Skeletal muscle satellite cell (primary cell): ENCODE measurements around the gene RFC1. TPM values are rescaled to one million over a fixed set of nuclear protein-coding genes. Genes with fewer than 3 reads are reported as not detected.

Source experiments
- H3K27me3 ChIP-seq: 2 replicates; pipeline ENCODE4 v1.7.0; 2013; ENCODE audit warnings: low read length; ENCODE audit not compliant: control insufficient read depth, insufficient read depth
- H3K36me3 ChIP-seq: 2 replicates; pipeline ENCODE4 v1.7.0; 2013; ENCODE audit warnings: mild to moderate bottlenecking, control low read depth, low read length; ENCODE audit not compliant: insufficient read depth
- H3K4me1 ChIP-seq: 2 replicates; pipeline ENCODE4 v1.7.0; 2013; ENCODE audit warnings: low read length; ENCODE audit not compliant: control insufficient read depth, insufficient read depth
- H3K4me2 ChIP-seq: 2 replicates; pipeline ENCODE4 v1.7.0; 2013; ENCODE audit warnings: mild to moderate bottlenecking, low read length
- H3K4me3 ChIP-seq: 2 replicates; pipeline ENCODE4 v1.7.0; 2013; ENCODE audit warnings: low read length
- H3K9ac ChIP-seq: 2 replicates; pipeline ENCODE4 v1.7.0; 2013; ENCODE audit warnings: mild to moderate bottlenecking, low read depth, low read length, moderate library complexity
- H3K9me3 ChIP-seq: replicated peaks from 2 replicates; pipeline ENCODE4 v1.7.0; 2013; ENCODE audit warnings: mild to moderate bottlenecking, control low read depth, low read length
- small RNA-seq: library from RNA; depleted of rRNA; stranded (forward); fragments of <200 nt; gene quantifications from one replicate; pipeline ENCODE3, GENCODE V24; 2012

RFC1 gene

DNA sequence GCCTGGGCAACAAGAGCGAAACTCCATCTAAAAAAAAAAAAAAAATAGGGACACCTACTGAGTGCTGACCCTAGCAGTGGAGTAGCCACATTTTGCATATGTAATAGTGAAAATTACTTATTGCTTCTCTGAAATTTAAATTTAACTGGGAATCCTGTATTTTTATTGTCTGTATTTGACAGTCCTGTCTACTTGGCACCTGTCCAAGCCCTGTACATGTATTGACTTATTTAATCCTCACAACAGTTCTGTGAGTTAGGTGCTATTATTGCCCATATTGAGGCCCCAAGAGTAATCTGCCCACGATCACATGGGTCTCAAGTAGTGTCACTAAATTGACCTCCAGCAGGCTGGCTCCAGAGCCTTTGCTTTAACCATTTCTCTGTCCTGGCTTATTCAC lies 102.3 kb downstream of the RFC1 start:
- H3K9ac ChIP-seq, result no peak overlapping the region
- no peaks in the 10 kb centered on the region for H3K9me3 ChIP-seq
- no peak overlapping the region for H3K4me2 ChIP-seq
- peaks cover 2% of the 10 kb centered on the region for H3K36me3 ChIP-seq
- no peaks in the 10 kb centered on the region for H3K27me3 ChIP-seq
- peaks cover 9% of the 10 kb centered on the region for H3K4me1 ChIP-seq
- H3K4me3 ChIP-seq, result no peak overlapping the region

GRCh38 chr4:39259571-39260330 lies 106.4 kb downstream of the RFC1 start:
- peak overlapping the region; percentile 36 for H3K9ac ChIP-seq
- H3K36me3 ChIP-seq, result no peaks in the 10 kb centered on the region
- H3K4me2 ChIP-seq, result peak overlapping the region; percentile 4
- H3K27me3 ChIP-seq, result no peaks in the 10 kb centered on the region
- no peak overlapping the region for H3K4me3 ChIP-seq
- H3K4me1 ChIP-seq, result peaks cover 32% of the 10 kb centered on the region
- H3K9me3 ChIP-seq, result no peaks in the 10 kb centered on the region

DNA sequence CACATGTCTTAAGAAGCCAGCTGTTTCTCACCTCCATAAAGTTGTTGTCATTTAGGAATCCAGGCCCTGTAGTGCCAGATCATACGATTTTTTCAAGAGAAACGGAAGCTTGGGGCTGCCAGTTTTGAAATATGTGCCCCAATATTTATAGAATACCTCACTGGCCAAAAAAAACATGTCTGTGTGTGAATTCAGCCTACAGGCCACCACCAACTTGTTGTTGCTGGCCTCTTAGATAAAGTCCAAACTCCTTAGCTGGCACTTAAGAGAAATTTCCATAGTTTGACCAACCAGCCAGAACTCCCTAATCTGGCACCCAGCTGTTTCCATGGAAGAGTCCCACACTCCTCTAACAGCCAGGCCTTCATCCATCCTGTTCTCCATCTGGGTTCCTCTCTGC lies 109.7 kb downstream of the RFC1 start:
- peaks cover 35% of the 10 kb centered on the region for H3K4me1 ChIP-seq
- H3K9ac ChIP-seq, result peak overlapping the region; percentile 55
- no peaks in the 10 kb centered on the region for H3K27me3 ChIP-seq
- no peaks in the 10 kb centered on the region for H3K9me3 ChIP-seq
- H3K4me2 ChIP-seq, result peak overlapping the region; percentile 30
- peak overlapping the region; percentile 4 for H3K4me3 ChIP-seq
- H3K36me3 ChIP-seq, result no peaks in the 10 kb centered on the region

DNA sequence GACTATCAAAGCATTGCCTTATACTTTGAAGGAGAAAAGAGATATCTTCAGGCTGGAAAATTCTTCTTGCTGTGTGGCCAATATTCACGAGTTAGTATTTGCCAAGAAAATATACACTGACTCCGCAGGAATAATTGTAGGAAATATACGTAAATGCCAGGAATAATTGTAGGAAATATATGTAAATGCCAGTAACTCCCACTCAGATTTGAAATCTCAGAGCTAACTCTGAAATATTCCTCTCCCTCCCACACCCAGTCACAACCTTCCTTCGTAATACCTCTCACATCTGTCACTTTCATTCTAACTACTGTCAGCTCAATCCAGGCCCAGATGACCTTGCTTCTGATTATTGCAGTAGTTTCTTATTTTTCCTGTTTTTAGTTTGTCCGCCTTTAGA lies 110.3 kb downstream of the RFC1 start:
- Histone ChIP-seq H3K9me3 (no peaks in the 10 kb centered on the region), H3K36me3 (no peaks in the 10 kb centered on the region), H3K4me3 (peak overlapping the region; percentile 4), H3K27me3 (no peaks in the 10 kb centered on the region), H3K4me2 (peak overlapping the region; percentile 30), H3K4me1 (peaks cover 35% of the 10 kb centered on the region), H3K9ac (peak overlapping the region; percentile 55)

GRCh38 chr4:39255266-39255665 lies 110.9 kb downstream of the RFC1 start:
- peak overlapping the region; percentile 32 for H3K4me2 ChIP-seq
- H3K36me3 ChIP-seq, result no peaks in the 10 kb centered on the region
- H3K4me3 ChIP-seq, result no peak overlapping the region
- peak overlapping the region; percentile 55 for H3K9ac ChIP-seq
- no peaks in the 10 kb centered on the region for H3K9me3 ChIP-seq
- H3K4me1 ChIP-seq, result peaks cover 35% of the 10 kb centered on the region
- no peaks in the 10 kb centered on the region for H3K27me3 ChIP-seq

DNA sequence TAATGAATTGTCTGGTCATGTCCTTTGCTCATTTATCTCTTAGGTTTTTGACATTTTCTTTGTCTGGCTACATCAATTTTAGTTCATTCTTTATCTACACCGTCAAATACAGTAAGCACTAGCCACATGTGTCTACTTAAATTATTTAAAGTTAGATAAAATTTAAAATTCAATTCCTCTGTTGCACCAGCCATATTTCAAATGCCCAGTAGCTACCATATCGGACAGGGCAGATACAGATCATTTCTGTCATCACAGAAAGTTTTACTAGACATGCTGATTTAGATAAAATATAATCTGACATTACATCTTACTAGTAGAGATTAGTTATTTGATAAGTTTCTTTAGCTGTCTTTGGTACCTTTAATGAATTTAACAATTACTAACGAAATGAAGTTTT lies 122.7 kb downstream of the RFC1 start:
- H3K4me2 ChIP-seq, result no peak overlapping the region

More for the DNA sequence above, 122.7 kb downstream of the RFC1 start:
- Histone ChIP-seq H3K4me1 (no peaks in the 10 kb centered on the region), H3K27me3 (no peaks in the 10 kb centered on the region), H3K36me3 (peaks cover 7% of the 10 kb centered on the region), H3K9ac (no peak overlapping the region), H3K9me3 (no peaks in the 10 kb centered on the region), H3K4me3 (no peak overlapping the region)

Small RNA genes lying within 50 kb of the gene (small RNA-seq; reads per million reads assigned to genes)
- not detected for gene MIR5591
- not detected for gene RNU6-32P
- not detected for gene RNU6-887P
